HG03520 (cell line): ENCODE data around the gene GBGT1.

ENCODE experiments used
- ATAC-seq: cut with Tn5 transposase; IDR thresholded peaks from one replicate; pipeline ENCODE4 v1.9.1; 2021; ENCODE audit warnings: mild to moderate bottlenecking, moderate library complexity; ENCODE audit not compliant: unreplicated experiment

GBGT1 gene

DNA sequence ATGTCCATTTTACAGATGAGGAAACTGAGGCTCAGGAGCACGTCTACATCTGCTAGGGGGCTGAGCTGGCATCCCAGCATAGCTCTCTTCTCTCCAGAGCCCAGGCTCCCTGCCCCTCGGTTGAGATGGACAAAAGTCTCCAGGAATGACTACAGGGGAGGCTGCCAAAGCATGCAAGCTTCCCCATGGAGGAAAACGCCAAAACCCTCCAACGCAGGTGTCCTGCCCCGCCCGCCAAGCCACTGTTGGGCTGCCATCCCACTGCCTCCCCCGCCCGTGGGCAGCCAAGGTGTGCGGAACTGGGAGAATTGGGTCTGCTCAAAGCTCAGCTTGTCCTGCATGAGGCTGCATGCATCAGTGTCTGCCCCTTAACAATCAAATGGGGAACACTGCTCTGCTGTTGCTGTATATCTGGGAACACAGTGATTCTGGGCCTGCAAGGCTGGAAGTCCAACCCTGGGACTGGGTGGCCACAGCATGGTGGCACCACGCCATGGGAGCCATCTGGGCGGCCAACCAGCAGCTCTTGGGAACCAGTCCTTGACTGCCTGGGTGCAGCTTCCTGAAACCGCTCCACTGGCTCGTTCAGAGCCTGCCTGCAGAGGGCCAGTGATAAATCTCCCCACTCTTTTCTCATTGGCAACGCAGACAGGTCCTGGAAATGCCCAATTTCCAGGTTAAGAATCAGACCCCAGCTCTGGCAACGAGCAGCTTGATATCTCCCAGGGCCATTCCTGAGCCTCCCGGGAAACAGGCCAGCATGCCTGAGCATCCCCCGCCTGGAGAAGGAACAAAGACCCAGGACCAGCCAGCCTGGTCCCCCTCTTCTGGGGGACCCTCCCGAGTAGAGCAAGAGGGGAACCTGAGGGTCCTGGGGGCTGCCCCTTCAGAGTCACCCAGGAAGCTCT is 46.2 kb downstream of the GBGT1 start:
- ATAC-seq = no peak

DNA sequence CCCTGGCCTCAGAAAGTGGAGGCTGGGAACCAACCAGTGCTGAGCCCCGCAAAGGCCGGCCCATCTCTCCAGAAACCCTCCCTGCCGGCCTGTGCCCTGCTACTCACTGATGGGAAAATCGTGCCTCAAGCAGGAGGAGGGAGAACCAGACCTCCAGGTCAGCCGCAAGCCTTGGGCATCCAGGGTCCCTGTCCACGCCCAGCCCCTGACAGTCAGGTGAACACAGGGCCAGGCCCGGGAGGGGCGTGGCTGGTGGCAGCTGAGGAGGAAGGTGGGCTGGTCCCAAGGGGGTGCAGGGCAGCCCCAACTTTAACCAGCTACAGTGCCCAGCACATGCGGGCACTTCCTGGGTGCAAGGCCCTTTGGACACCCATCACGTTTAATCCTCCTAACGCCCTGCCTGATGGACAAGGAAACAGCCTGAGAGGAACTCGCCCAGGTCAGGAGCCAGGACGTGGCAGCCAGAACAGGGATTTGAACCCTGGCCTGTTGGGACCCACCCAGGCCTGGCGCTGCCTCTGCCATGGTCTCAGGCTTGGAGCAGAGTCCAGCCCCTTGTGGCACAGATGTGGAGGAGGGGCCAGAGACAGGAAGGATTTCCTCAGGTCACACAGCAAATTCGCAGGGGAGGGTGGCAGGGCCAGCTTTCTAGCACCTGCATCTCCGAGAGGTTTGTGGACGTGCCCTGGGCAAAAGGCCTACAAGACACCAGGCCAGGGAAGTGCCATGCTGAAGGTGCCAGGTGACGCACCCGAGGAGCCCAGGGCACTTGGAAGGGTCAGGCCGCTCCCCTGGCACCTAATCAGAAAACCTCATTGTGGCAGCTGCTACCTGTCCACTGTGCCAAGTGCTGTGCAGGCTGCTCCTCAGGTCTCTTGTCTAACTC is 47.1 kb downstream of the GBGT1 start:
- ATAC-seq = no peak

DNA sequence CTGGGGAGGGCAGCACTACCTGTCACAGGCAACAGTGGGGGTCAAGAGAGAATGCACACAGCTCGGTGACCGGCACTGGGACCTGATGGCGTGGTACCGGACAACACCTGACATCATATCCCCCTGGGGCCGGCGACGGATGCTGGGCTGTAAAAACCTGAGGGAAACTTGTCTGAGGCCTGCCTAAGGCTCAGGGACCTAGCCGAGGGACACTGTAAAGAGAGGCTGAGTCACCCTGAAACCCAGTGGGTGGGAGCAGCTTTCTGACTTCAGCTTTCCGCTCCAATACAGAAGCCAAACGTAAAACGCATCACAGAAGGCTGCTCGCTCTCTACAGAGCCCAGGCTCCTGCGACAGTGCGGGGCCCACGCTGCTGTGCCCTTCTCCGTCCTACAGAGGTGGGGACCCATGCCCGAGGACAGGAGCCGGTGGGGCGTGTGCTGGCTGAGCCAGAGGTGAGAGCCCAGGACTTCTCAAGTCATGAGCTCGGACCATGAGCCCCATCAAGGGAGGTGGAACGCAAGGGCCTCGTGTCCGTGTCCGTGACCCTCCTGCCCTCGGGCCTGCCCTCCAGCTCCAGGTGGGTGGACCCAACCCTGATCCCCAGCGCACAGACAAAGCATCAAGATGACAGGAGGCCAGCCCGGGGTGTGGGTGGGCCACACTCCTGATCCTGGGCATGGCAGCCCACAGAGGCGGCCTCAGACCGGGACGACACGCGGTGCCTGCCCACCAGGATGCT is 47.9 kb downstream of the GBGT1 start:
- peak; percentile 63 for ATAC-seq

DNA sequence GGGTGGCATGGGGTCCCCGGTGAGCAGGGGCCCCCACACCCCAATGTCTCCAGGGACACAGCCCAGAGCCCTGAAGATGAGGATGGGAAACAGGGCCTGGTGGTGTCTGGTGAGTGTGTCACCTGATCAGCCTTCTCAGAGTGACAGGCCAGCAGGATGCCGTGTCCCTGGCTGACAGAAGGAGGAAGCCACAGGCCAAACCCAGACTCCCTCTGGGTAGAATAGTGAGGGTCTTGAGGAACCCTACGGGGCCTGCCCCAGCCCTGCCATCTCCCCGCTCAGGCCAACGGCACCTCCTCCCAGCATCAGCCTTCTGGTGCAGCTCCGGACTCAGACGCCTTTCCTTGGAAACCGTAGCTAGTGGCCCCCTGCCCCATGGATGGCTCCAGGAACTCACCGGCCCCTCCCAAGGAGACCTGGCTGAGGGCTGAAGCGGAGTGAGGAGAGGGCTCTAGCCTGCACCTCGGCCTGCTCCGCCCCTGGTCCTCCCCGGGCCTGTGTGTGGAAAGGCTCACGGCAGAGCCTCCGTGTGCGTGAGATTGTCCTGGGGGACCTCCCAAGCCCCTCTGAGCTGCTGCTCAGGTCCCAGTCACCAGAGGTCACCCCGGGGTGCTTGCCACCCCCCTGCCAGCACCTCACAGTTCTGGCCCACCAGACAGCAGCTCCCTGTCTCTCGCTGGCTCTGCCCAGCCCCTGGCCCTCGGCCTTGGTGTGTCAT is 48.7 kb downstream of the GBGT1 start:
- no peak for ATAC-seq

DNA sequence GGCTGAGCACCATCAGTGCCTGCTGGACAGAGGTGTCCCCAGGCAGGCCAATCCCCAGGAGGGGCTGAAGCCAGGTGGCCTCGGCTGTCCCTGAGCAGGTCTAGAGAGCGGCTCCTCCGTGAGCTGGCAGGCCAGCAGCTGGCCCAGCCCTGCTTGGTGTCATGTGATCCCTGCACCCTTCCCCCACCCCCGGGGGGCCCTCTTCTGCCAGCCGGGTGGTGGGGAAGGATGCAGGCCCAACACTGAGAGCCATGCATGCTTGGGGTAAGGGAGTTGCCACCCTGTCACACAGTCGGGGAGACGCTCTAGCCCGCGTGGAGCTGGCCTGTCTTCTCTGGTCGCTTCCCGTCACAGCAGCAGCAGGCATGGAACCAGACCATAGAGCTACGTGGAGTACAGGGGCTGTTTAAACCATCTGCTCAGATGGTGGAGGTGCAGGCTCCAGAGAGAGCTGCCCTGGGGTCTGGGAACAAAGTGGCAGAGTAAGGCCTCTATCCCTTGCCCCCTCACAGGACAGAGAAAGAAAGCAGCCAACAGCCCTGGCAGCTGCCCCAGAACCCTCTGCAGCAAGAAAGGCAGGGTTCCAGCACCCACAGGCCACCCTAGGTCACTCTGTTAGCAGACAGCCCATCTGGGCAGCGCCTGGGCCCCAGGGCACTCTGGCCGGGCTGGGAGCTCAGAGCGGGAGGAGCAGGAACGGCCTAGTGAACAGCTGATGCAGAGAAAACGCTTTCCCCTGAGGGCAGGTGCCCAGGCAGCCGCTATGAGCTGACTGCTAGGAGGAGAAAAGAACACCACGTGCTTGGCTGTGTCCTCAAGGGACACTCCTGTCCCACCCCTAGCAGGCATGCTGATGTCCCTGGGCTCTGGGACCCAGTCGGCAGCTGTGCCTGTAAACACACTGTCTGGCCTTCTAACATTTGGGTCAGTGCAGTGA is 49.5 kb downstream of the GBGT1 start:
- ATAC-seq = no peak

DNA sequence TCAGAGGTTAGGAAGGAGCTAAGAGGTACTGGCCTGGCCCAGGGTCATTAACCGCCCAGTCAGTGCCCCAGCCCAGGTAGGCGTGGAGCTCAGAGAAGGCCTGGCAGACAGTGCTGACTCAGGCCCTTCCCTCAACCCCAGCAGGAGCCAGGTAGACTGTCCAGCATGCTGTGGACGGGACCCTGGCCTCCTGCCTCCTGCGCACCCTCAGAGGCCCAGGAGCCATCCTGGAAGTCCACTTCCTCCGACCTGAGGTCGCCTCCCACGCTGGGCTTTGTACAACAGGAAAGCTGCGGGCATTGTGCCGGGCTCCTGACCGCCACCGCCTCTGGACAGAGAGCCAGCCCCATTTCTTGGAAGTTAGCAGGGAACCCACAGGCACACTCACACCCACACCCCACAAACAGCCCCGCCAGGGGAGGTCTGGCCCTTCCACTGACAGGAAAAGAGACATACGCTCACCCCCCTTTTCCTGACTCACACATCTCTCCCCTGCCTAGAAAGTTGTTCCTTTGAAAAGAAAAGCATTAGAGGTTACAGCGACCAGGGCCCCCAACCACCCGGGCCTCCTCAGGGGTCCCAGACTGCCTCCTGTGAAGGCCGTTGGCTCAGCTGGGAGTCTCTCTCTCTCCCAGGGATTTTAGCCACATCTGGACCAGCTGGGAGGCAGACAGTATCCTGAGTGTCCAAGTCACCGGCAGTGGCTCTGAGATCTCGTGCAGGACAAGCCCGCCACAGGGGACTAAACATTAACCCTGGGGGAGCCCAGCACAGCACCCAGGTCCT is 50.4 kb downstream of the GBGT1 start:
- no peak for ATAC-seq

DNA sequence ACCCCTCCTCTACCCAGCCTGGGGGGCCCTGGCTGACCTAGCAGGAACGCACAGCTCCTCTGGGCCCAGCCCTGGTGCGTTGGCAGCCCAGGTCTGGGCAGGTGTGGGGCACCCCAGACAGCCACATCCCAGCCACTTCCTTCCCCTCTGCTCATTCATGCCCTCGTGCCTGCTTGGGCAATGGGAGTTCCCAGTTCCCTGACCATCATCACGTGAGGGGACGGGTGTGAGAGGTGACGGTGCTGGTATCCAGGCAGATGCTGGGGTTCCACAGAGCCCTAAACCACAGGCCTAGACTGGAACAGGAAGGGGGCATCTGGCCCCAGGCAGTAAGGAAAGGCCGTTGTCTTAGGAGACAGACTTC is 51.1 kb downstream of the GBGT1 start:
- ATAC-seq = no peak

DNA sequence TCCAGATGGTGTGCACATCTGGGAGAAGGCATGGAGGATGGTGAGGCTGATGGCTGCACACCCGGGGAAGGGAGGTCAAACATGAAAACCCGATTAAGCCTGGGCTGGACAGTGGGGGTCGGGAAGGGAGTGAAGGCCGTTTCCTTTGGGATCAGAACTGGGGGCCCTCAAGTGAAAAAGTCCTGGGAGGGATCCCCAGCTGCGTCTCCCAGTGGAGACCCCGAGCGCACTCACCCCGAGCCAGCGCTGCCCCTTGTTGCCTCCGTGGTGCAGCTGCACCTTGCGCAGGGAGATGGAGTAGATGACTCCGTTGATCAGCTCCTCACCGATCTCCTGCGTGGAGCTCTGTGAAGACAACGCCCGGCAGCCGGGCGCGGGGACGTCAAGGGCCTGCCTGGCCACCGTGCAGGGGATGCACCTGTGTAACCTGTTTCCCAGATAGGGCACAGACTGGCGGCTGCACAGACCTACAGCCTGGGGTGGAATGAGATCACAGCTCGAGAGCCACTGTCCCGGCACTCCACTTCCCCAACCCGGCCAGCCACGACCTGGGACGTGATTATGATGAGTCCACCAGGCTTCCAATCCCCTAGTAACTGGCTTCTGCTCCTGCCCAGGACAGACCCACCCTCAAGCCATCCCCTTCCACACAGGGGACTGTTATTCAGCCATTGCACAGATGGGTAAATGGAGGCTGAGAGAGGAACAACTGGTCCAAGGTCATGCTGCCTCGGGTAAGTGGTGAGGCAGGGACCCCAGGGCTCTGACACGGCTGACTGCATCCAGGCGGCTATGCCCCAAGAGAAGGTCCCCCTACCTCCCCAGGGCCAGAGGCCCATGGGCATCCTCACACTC is 51.7 kb downstream of the GBGT1 start:
- ATAC-seq = no peak

DNA sequence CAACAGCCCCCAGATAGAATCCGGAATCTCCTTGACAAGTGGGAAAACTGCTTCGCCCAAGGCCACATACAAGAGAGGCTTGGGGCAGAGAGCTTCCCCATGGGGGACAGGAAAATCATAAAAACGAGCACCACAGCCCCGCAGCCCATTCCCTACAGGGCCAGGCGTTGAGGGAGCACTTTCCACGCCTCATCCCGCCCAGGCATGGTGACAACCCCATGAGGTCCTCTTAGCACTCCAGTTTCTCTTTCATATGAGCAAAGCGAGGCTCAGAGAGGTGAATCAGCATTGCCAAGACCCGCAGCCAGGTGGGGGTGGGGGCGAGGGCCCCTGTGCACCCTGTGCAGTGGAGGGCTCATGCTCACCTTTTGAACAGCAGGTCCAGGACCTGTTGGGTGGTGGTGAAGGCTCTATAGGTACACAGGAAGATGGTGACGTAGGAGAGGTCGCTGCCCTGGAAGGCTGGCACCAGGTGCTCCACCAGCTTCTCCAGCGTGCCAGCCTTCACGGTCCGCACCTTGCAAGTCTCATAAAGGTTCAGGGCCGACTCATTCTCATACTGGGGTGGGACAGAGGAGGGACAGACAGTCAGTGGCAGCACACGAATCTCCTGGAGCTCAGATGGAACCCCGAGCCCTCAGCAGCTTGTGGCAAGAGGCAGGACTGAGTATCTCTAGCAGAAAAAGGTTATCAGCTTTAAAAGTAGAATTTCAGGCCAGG is 53.6 kb downstream of the GBGT1 start:
- ATAC-seq = no peak

DNA sequence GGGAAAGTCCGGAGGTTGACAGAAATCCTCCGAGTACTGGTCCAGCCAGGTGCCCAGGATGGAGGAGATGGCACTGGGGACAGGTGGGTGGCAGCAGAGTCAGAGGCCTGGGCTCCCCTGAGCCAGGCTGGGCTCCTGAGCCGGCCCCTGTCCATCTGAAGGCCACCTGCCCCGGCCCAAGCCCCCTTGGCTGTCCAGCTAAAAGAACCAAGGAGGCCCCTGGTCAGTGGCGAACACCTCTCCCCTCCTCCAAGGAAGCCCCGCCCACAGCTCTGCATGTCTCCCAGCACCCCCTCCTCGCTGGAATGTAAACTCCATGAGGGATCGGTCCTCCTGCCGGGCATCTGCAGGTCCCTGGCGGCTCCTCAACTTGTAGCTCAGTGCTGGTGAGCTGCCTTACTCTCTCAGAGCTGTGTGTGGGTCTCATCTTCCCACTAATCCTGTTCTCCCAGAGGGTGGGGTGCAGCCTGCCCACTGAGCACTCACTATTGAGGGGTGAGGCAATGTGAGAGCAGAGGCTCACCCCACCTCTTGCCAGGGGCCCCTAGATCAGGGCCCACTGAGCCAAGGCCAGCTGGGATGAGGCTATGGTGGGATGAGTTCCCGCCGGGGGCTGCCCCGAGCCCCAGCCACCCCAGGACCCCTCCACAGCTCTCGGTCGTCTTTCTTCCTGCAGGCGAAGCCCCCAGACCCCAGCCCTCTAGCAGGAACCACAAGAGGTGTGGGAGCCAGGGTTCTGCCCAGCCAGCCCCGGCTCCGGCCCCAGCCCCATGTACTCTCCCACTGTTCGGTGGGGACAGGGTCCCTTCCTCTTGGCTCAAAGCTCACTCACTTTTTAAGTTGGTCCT is 54.7 kb downstream of the GBGT1 start:
- ATAC-seq = no peak

DNA sequence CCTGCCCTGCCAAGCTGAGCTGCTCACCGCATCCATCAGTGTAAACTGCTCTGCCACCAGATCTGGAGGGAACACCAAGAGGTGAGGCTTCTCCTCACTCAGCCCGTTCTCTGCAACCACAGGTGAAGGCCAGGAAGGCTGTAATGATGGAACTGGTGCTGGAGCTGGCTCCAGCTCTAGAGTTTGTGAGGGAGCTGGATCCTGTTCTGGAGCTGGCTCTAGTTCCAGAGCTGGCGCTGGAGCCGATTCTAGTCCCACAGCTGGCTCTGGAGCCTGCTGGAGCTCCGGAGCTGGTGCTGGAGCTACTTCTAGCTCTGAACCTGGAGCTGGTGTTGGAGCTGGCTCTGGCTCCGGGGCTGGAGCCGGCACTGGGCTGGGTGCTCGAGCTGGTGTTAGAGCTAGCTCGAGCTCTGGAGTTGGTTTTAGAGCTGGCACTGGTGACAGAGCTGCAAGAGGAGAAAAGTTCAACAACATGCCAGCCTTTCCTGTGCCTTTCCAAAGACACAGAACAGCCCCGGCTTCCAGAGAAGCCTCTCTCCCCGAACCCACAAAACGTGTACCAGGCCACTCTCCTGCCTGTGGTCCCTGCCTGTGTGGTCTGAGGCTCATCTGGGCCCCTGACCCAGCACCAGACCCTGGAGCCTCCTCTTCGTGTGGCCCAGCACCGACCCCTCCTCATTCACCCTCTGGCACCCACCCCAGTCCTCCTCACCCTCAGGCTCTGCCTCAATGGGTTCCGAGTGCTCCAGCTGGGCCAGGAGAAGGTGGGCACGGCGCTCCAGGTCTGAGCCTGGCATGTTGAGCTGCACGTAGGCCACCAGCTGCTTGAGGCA is 55.5 kb downstream of the GBGT1 start:
- ATAC-seq = no peak

DNA sequence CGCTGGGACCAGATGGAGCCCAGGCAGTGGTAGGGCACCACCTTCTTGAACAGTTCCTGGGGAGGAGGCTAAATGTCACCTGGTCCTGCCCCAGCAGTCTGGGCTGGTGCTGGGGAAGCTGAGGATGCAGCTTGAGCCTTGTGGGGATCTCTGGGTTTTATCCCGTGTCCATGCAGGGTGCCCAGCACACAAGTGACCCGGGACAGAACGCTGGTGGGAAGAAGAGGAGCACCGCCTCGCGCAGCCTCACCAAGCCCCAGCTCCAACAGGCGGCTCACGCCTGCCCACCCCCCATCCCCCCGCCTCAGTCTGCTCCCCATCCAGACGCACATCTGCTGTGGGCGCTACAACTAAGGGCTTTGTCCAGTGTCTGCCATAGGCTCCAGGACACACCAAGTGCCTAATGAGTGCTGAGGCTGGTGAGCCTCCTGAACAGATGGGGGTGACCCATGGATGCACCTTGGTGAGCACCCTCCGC is 56.4 kb downstream of the GBGT1 start:
- no peak for ATAC-seq

DNA sequence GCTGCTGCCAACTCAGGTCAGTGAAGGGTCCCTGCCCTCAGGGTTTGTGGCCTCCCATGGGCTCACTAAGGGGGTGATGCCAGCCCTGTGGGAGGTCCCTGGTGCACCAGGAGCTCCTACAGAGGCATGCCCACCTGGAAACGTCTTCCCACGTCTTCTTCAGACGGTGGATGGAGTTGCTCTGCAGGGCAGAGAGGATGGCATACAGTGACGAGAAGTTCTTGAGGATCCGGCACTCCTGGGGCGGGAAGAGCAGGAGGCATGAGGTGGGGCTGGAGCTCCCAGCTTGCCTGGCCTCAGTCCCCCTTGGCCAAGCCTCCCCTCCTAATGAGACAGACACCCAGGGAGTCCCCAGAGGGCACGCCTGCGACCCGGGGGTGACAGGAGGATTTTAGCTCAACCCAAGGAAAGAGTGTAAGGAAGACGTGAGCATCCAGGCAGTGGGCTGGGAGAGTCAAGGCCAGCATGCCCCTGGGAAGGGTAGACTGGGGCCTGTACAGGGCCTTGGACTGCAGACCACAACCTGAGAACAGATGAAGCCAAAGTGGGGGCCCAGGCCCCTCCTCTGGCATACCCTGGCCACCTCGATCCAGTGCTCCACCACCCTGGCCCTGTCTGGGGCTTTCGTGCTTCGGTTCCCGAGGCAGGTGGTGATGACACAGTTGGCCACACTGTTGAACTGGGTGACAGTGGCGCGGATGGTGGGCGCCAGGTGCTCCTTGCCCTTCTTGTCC is 57.0 kb downstream of the GBGT1 start:
- ATAC-seq = no peak

DNA sequence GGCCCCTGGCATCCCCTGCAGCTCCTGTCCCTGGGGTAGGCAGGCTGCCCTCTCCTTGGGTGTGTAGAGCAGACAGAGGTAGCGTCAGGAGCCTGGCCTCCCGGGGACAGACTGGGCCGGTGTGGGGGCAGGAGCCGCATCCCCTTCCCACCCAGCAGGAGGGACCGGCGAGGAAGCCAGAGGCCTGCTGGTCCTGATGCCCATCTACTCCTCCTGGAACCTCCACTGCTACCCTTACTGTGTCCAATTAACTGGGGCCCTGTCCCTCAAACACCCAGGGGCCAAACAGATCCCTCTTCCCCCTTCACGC is 58.3 kb downstream of the GBGT1 start:
- ATAC-seq = no peak
